Bronchial epithelial cell (primary cell): ENCODE data around the gene RABGAP1L. TPM values are rescaled to one million over a fixed set of nuclear protein-coding genes. Genes with fewer than 3 reads are reported as not detected.

Experiments used
- DNase-seq: peaks from one replicate; pipeline ENCODE4 v3.0.0-alpha.2; 2010; ENCODE audit warnings: low read depth
- FAIRE-seq: peaks from 2 replicates; lab custom pipeline; 2011; peaks lifted over from hg19 to GRCh38; lab: Jason Lieb, UNC
- H3K27me3 ChIP-seq: 2 replicates; pipeline ENCODE4 v1.5.1; 2011; ENCODE audit warnings: low read length; ENCODE audit not compliant: control insufficient read depth, insufficient read depth
- H3K36me3 ChIP-seq: 2 replicates; pipeline ENCODE4 v1.5.1; 2011; ENCODE audit warnings: low read length; ENCODE audit not compliant: control insufficient read depth, insufficient read depth
- H3K4me3 ChIP-seq: 2 replicates; pipeline ENCODE4 v1.5.1; 2011; ENCODE audit warnings: mild to moderate bottlenecking, low read depth, low read length, control low read depth
- total RNA-seq: library from RNA; depleted of rRNA; stranded (reverse); fragments of >200 nt; gene quantifications from 2 replicates; pipeline ENCODE4 v1.2.1, GENCODE V29; 2014
- TF ChIP-seq, protein P1 (sequence below): IDR thresholded peaks from 2 replicates; pipeline ENCODE4 v1.5.1; 2011; ENCODE audit warnings: mild to moderate bottlenecking, moderate library complexity, low read length, control low read depth, inconsistent platforms; ENCODE audit not compliant: insufficient read depth, severe bottlenecking

The RABGAP1L gene
- total RNA-seq, 1 donor from 2014 or later, result 37.4 TPM

DNA sequence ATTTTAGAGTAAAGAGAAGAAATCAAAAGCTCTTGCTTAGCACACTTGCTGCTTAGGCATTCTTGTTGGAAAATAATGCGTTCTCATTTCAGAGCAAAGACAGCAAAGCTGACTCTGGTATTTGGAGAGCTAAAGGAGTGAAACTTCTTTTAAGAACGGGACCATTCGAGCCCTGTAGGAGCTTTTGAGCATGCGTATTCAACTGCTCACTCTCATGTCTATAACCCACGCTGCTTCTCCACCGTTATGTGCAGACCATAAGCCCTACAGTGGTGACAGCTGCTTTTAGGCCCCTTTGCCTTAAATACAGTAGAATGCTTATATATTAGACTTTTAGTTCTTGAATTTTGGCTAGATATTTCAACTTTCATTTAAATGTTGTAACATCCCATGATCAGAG, 626.2 kb downstream of the RABGAP1L start:
- FAIRE-seq (no peak), DNase-seq (no peak)
- H3K4me3 ChIP-seq, result no peak overlapping the region
- TF ChIP-seq, protein P1, sequence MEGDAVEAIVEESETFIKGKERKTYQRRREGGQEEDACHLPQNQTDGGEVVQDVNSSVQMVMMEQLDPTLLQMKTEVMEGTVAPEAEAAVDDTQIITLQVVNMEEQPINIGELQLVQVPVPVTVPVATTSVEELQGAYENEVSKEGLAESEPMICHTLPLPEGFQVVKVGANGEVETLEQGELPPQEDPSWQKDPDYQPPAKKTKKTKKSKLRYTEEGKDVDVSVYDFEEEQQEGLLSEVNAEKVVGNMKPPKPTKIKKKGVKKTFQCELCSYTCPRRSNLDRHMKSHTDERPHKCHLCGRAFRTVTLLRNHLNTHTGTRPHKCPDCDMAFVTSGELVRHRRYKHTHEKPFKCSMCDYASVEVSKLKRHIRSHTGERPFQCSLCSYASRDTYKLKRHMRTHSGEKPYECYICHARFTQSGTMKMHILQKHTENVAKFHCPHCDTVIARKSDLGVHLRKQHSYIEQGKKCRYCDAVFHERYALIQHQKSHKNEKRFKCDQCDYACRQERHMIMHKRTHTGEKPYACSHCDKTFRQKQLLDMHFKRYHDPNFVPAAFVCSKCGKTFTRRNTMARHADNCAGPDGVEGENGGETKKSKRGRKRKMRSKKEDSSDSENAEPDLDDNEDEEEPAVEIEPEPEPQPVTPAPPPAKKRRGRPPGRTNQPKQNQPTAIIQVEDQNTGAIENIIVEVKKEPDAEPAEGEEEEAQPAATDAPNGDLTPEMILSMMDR, result no peak
- no peaks in the 10 kb centered on the region for H3K36me3 ChIP-seq
- no peaks in the 10 kb centered on the region for H3K27me3 ChIP-seq

DNA sequence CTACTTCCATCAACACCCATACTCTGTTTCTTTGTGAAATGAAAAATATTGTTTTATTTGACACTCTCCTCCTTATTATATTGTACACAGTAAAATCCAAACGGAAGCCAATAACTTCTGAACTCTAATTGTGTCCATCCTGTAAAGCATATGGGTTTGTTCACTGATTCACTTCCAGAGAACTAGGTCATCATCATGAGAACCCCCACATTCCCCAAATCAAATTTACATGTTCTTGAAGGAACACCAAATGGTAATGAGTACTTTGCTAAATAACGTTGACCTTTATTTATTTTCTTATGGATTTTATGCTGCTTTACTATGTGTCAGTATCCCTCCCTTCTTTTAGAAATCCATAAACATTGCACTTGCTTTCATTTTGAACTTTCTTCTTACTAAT, 627.0 kb downstream of the RABGAP1L start:
- TF ChIP-seq, protein P1, result no peak
- DNase-seq (no peak), FAIRE-seq (no peak)
- Histone ChIP-seq H3K27me3 (no peaks in the 10 kb centered on the region), H3K4me3 (no peak overlapping the region), H3K36me3 (no peaks in the 10 kb centered on the region)

DNA sequence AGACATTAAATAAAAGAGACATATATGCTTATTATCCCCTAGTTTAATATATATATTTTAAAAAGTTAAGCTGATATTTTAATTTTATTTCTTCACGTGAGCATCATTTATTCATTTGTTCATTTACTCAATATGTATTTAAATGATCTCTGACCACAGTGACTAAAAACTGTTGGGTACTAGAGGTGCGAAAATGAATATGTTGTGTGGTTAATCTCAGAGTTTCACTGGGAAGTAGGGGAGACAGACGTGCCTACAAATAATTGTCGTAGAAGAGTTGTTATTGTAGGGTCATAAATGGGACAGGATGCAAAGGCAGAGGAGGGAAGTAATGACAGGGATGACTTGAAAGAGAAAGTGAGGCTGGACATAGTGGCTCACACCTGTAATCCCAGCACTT, 627.4 kb downstream of the RABGAP1L start:
- DNase-seq (no peak), FAIRE-seq (no peak)
- H3K27me3 ChIP-seq, result no peaks in the 10 kb centered on the region
- TF ChIP-seq, protein P1, result no peak
- H3K36me3 ChIP-seq, result no peaks in the 10 kb centered on the region
- no peak overlapping the region for H3K4me3 ChIP-seq

DNA sequence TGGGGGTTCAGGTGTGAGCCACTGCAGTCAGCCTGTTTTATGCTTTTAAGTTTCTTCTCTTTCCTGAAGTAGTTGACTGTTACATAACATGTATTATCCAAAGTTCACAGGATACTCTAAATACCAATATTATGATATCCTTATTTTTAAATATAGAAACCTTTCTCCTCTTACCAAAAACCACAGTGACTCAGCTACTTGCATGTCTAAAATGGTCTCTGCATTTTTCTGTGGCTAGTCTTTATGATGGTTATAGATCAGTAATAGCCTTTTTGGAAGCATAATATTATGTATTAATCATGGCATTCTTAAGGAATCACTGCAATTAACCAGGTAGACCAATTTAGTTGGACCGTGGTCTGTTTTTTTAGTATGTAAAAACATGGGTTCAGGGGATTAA, 629.7 kb downstream of the RABGAP1L start:
- no peak overlapping the region for H3K4me3 ChIP-seq
- FAIRE-seq (no peak), DNase-seq (peak; percentile 94)
- H3K36me3 ChIP-seq, result no peaks in the 10 kb centered on the region
- no peaks in the 10 kb centered on the region for H3K27me3 ChIP-seq
- TF ChIP-seq, protein P1, result no peak

DNA sequence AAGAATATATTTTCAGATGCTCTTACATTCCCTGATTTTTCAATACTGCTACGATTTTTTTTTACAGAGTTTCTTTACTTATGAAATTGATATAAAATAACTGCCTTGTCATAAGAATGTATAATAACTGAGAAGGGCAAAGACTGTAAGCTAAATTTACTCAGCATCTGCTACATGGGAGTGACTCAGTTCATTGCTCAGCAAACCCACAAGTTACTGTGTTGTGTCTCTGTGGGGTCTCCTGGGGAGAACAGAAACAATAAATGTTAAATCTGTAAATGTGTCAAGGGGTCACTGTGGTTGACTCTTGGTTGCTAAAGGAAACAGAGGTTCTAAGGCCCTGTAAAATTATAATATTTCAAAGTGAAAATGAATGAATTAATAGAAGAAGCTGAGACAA, 630.1 kb downstream of the RABGAP1L start:
- TF ChIP-seq, protein P1, result no peak
- peak; percentile 64 for DNase-seq
- no peaks in the 10 kb centered on the region for H3K27me3 ChIP-seq
- H3K4me3 ChIP-seq, result no peak overlapping the region
- H3K36me3 ChIP-seq, result no peaks in the 10 kb centered on the region
- no peak for FAIRE-seq

DNA sequence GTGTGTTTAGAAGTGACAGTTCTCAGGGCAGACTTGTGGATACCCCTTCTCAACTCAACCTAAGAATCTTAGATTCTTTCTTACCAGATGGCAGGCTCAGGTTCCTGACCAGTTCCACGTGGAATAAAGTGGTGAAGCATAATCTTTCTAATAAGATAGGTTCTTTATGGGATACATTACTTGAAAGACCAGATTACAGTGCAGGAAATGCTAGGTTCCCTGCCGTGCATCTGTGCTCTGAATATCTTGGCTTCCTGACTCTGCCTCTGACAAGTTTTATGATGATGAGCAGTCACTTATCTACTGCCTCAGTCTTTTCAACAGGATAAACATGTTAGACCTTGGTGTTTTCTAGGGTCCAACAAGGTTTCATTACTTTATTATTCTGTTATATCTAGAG, 632.5 kb downstream of the RABGAP1L start:
- TF ChIP-seq, protein P1, result no peak
- no peak for FAIRE-seq

More for the DNA sequence above, 632.5 kb downstream of the RABGAP1L start:
- no peaks in the 10 kb centered on the region for H3K27me3 ChIP-seq
- no peaks in the 10 kb centered on the region for H3K36me3 ChIP-seq
- no peak for DNase-seq
- H3K4me3 ChIP-seq, result no peak overlapping the region
